Fibroblast of lung (primary cell): Measurements from ENCODE around the gene SLX1A. TPM values are rescaled to one million over a fixed set of nuclear protein-coding genes. Genes with fewer than 3 reads are reported as not detected.
"Not testable (repeated sequence)": the region's sequence is repeated elsewhere in the genome, so short reads cannot be mapped to it uniquely, and the experiment has no call there.

Experiments used
- DNase-seq, 2 donors: peaks; one replicate each; pipeline versions ENCODE4 v3.0.0 to v3.0.0-alpha.2; 2010; ENCODE audit warnings: low read depth in 2 of 2
- H2AFZ ChIP-seq: 2 replicates; pipeline ENCODE4 v1.5.1; 2012; ENCODE audit warnings: low read length, control low read depth, inconsistent platforms
- H3K27ac ChIP-seq: 2 replicates; pipeline ENCODE4 v1.5.1; 2011; ENCODE audit warnings: low read length, control low read depth; ENCODE audit not compliant: insufficient read depth
- H3K27me3 ChIP-seq: 2 replicates; pipeline ENCODE4 v1.5.1; 2011; ENCODE audit warnings: mild to moderate bottlenecking, low read length; ENCODE audit not compliant: control insufficient read depth, insufficient read depth
- H3K36me3 ChIP-seq: 2 replicates; pipeline ENCODE4 v1.5.1; 2011; ENCODE audit warnings: low read length; ENCODE audit not compliant: control insufficient read depth, insufficient read depth
- H3K4me1 ChIP-seq: 2 replicates; pipeline ENCODE4 v1.5.1; 2011; ENCODE audit warnings: low read length; ENCODE audit not compliant: control insufficient read depth, insufficient read depth; ENCODE audit errors: extremely low read depth
- H3K4me2 ChIP-seq: 2 replicates; pipeline ENCODE4 v1.5.1; 2011; ENCODE audit warnings: low read length, control low read depth; ENCODE audit not compliant: insufficient read depth; ENCODE audit errors: extremely low read depth
- H3K4me3 ChIP-seq, 4 experiments: fragments of 200-600 bp in 1 of 4; sonication (generic) in 1 of 4; replicated peaks in 1 of 4; 2 replicates each; pipeline ENCODE4 v1.5.1; 2011 to 2016; ENCODE audit warnings: low read length in 4 of 4, low read depth in 3 of 4, mild to moderate bottlenecking in 3 of 4, control low read depth in 2 of 4, inconsistent platforms in 1 of 4, mixed read lengths in 1 of 4; ENCODE audit not compliant: insufficient read depth in 1 of 4; ENCODE audit errors: control extremely low read depth in 1 of 4
- H3K79me2 ChIP-seq: 2 replicates; pipeline ENCODE4 v1.5.1; 2012; ENCODE audit warnings: mild to moderate bottlenecking, low read length, inconsistent platforms; ENCODE audit not compliant: control insufficient read depth, insufficient read depth
- H3K9ac ChIP-seq: 2 replicates; pipeline ENCODE4 v1.5.1; 2011; ENCODE audit warnings: mild to moderate bottlenecking, low read length, control low read depth; ENCODE audit not compliant: insufficient read depth
- H3K9me3 ChIP-seq: 2 replicates; pipeline ENCODE4 v1.5.1; 2012; ENCODE audit warnings: low read depth, low read length; ENCODE audit not compliant: control insufficient read depth, insufficient read depth
- H4K20me1 ChIP-seq: 2 replicates; pipeline ENCODE4 v1.5.1; 2011; ENCODE audit warnings: low read length; ENCODE audit not compliant: control insufficient read depth, insufficient read depth; ENCODE audit errors: extremely low read depth
- EZH2 ChIP-seq: IDR thresholded peaks from 2 replicates; pipeline ENCODE4 v1.5.1; 2012; ENCODE audit warnings: low read length, control low read depth, mild to moderate bottlenecking; ENCODE audit errors: missing control alignments
- polyA minus RNA-seq: library from RNA; depleted of rRNA, polyadenylated mRNA; stranded (reverse); fragments of >200 nt; gene quantifications from 2 replicates; pipeline ENCODE4 v1.2.3, GENCODE V29; 2011; ENCODE audit warnings: low replicate concordance
- polyA plus RNA-seq, 2 donors: library from polyadenylated mRNA; depleted of rRNA in 1 of 2; stranded (reverse) in 1 of 2; unstranded in 1 of 2; fragments of >200 nt; gene quantifications; 2 replicates each; pipeline ENCODE4 v1.2.1, GENCODE V29; 2011 to 2012; ENCODE audit warnings: missing spikeins in 1 of 2
- total RNA-seq: library from RNA; depleted of rRNA; stranded (reverse); fragments of >200 nt; gene quantifications from 2 replicates; pipeline ENCODE4 v1.2.1, GENCODE V29; 2014
- TF ChIP-seq, protein P1 (sequence below), 2 donors: IDR thresholded peaks in 1 of 2; conservative IDR thresholded peaks in 1 of 2; 1 replicate in 1 of 2; 2 replicates in 1 of 2; pipeline ENCODE4 v1.5.1; 2011 to 2012; ENCODE audit warnings: low read length in 2 of 2, control low read depth in 1 of 2, inconsistent platforms in 1 of 2, low read depth in 1 of 2, mild to moderate bottlenecking in 1 of 2

Gene SLX1A
- total RNA-seq (18.2 and 19.2 TPM in 2 replicates), polyA plus RNA-seq (3.9 and 11.5 TPM in 2 replicates), polyA minus RNA-seq (1.7 and 18.4 TPM in 2 replicates)
- 9.1 and 37.8 TPM in 2 replicates for polyA plus RNA-seq (2012)

- Histone ChIP-seq H3K4me2 (peak within 1 kb of the TSS; percentile 71), H3K4me3 (peak within 1 kb of the TSS in 3 of 4 experiments; percentile 44 to 53 (median 46))
- DNase-seq, H3K27me3 ChIP-seq, H3K9me3 ChIP-seq, H3K9ac ChIP-seq, H3K4me1 ChIP-seq, H3K36me3 ChIP-seq, H2AFZ ChIP-seq, H4K20me1 ChIP-seq, H3K27ac ChIP-seq, H3K79me2 ChIP-seq: not testable (repeated sequence)
Measured at GRCh38 chr16:30193615-30194014, at the start of gene SLX1A, which contains the start of gene BOLA2B. Gene SLX1A (plus strand): TSS chr16:30193875. CDS start chr16:30194085, 210 bp downstream. Gene BOLA2B (minus strand): TSS chr16:30193666. CDS start chr16:30193595, 71 bp downstream.

DNA sequence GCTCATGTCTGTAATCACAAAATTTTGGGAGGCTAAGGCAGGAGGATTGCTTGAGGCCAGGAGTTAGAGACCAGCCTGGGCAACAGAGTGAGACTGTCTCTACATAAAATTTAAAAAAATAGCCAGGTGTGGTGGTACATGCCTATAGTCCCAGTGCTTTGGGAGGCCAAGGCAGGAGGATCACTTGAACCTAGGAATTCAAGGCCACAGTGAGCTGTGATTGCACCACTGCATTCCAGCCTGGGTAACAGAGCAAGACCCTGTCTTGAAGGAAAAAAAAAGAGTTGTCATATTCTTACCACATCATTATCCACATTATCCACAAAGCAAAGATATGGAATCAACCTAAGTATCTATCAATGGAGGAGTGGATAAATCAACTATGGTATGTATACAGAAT lies 49.7 kb upstream of the SLX1A start:
- TF ChIP-seq EZH2 = no peak
- TF ChIP-seq, protein P1, sequence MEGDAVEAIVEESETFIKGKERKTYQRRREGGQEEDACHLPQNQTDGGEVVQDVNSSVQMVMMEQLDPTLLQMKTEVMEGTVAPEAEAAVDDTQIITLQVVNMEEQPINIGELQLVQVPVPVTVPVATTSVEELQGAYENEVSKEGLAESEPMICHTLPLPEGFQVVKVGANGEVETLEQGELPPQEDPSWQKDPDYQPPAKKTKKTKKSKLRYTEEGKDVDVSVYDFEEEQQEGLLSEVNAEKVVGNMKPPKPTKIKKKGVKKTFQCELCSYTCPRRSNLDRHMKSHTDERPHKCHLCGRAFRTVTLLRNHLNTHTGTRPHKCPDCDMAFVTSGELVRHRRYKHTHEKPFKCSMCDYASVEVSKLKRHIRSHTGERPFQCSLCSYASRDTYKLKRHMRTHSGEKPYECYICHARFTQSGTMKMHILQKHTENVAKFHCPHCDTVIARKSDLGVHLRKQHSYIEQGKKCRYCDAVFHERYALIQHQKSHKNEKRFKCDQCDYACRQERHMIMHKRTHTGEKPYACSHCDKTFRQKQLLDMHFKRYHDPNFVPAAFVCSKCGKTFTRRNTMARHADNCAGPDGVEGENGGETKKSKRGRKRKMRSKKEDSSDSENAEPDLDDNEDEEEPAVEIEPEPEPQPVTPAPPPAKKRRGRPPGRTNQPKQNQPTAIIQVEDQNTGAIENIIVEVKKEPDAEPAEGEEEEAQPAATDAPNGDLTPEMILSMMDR (conservative IDR thresholded peaks at IDR 0.05 in 1 of 2, IDR thresholded peaks at IDR 0.05 in 1 of 2; ENCODE audit: low read depth in 1 of 2, low read length in 2 of 2) = no peak
- DNase-seq = no peak
- Histone ChIP-seq H3K4me3 (no peak overlapping the region), H3K27me3 (peaks cover 2% of the 10 kb centered on the region), H3K9ac (no peak overlapping the region), H3K36me3 (no peaks in the 10 kb centered on the region), H3K27ac (no peak overlapping the region), H3K4me1 (no peaks in the 10 kb centered on the region), H3K79me2 (no peaks in the 10 kb centered on the region), H4K20me1 (no peaks in the 10 kb centered on the region), H3K9me3 (no peaks in the 10 kb centered on the region), H3K4me2 (no peak overlapping the region), H2AFZ (no peak overlapping the region)

DNA sequence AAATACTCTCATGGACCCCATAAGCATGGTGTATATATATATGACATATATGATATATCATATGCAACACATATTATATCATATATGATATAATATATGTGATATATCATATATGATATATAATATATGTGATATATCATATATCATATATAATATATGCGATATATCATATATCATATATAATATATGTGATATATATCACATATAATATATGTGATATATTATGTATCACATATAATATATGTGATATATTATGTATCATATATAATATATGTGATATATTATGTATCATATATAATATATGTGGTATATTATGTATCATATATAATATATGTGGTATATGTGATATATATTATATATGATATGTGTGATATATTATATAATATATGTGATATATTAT lies 48.8 kb upstream of the SLX1A start:
- no peaks in the 10 kb centered on the region for H3K4me1 ChIP-seq
- no peak overlapping the region for H2AFZ ChIP-seq
- TF ChIP-seq, protein P1 (conservative IDR thresholded peaks at IDR 0.05 in 1 of 2, IDR thresholded peaks at IDR 0.05 in 1 of 2; ENCODE audit: low read depth in 1 of 2, low read length in 2 of 2) = no peak
- no peak for TF ChIP-seq EZH2
- H3K27ac ChIP-seq = no peak overlapping the region
- H3K79me2 ChIP-seq = no peaks in the 10 kb centered on the region
- no peak overlapping the region for H3K4me3 ChIP-seq
- no peaks in the 10 kb centered on the region for H3K36me3 ChIP-seq
- H3K9ac ChIP-seq = no peak overlapping the region
- H3K4me2 ChIP-seq = no peak overlapping the region
- DNase-seq = no peak
- H4K20me1 ChIP-seq = no peaks in the 10 kb centered on the region
- H3K9me3 ChIP-seq = no peaks in the 10 kb centered on the region
- peaks cover 2% of the 10 kb centered on the region for H3K27me3 ChIP-seq
